KOPT-K1 (cell line): ENCODE data around the gene DDX1.

Experiments
- H3K27ac ChIP-seq: fragments of 200-600 bp; sonication (generic); 2 replicates; pipeline ENCODE4 v1.5.1; 2016; ENCODE audit warnings: antibody characterized with exemption, mild to moderate bottlenecking, low read depth, low read length; ENCODE audit not compliant: poor library complexity, severe bottlenecking
- H3K36me3 ChIP-seq: fragments of 200-600 bp; sonication (generic); 2 replicates; pipeline ENCODE4 v1.5.1; 2017; ENCODE audit warnings: antibody characterized with exemption, mild to moderate bottlenecking, low read length, moderate library complexity; ENCODE audit not compliant: insufficient read depth
- H3K9me3 ChIP-seq: fragments of 200-600 bp; sonication (generic); 2 replicates; pipeline ENCODE4 v1.5.1; 2017; ENCODE audit warnings: antibody characterized with exemption, low read length, mild to moderate bottlenecking; ENCODE audit not compliant: insufficient read depth, poor library complexity, severe bottlenecking

The DDX1 gene

GRCh38 chr2:15660491-15661294 is 69.0 kb downstream of the DDX1 start:
- H3K27ac ChIP-seq = no peak overlapping the region
- H3K9me3 ChIP-seq = no peaks in the 10 kb centered on the region

GRCh38 chr2:15661295-15661569 is 69.6 kb downstream of the DDX1 start:
- Histone ChIP-seq H3K36me3 (no peaks in the 10 kb centered on the region), H3K9me3 (no peaks in the 10 kb centered on the region), H3K27ac (no peak overlapping the region)

More at GRCh38 chr2:15660491-15661294, 69.0 kb downstream of the DDX1 start:
- no peaks in the 10 kb centered on the region for H3K36me3 ChIP-seq

- no peaks in the 10 kb centered on the region for H3K36me3 ChIP-seq
- no peak overlapping the region for H3K27ac ChIP-seq
- H3K9me3 ChIP-seq = no peaks in the 10 kb centered on the region
Measured at GRCh38 chr2:15662026-15662425, 70.4 kb downstream of the DDX1 start.

- H3K9me3 ChIP-seq = no peaks in the 10 kb centered on the region
- H3K27ac ChIP-seq = no peak overlapping the region
- H3K36me3 ChIP-seq = no peaks in the 10 kb centered on the region
Measured at GRCh38 chr2:15662579-15662978, 70.9 kb downstream of the DDX1 start.

DNA sequence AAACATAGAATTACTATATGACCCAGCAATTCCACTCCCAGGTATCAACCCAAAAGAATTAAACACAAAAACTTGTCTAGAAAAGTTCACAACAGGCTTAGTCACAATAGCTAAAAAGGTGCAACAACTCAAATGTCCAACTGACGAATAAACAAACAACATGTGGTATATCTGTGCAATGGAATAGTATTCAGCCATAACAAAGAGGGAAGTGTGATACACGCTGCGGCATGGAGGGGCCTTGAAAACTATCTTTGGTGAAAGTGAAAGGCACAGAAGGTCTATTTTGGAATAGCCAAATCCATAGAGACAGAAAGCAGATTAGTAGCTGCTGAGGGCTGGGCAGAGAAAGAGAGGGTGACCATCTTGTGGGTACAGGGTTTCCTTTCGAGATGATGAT is 72.1 kb downstream of the DDX1 start:
- Histone ChIP-seq H3K36me3 (no peaks in the 10 kb centered on the region), H3K9me3 (no peaks in the 10 kb centered on the region), H3K27ac (no peak overlapping the region)

GRCh38 chr2:15664273-15665066 is 72.8 kb downstream of the DDX1 start:
- Histone ChIP-seq H3K36me3 (no peaks in the 10 kb centered on the region), H3K9me3 (no peaks in the 10 kb centered on the region), H3K27ac (no peak overlapping the region)

GRCh38 chr2:15665067-15665942 is 73.6 kb downstream of the DDX1 start:
- H3K9me3 ChIP-seq = no peaks in the 10 kb centered on the region
- H3K36me3 ChIP-seq = no peaks in the 10 kb centered on the region
- no peak overlapping the region for H3K27ac ChIP-seq

- Histone ChIP-seq H3K27ac (no peak overlapping the region), H3K9me3 (no peaks in the 10 kb centered on the region), H3K36me3 (no peaks in the 10 kb centered on the region)
Measured at GRCh38 chr2:15665943-15666460, 74.3 kb downstream of the DDX1 start.

DNA sequence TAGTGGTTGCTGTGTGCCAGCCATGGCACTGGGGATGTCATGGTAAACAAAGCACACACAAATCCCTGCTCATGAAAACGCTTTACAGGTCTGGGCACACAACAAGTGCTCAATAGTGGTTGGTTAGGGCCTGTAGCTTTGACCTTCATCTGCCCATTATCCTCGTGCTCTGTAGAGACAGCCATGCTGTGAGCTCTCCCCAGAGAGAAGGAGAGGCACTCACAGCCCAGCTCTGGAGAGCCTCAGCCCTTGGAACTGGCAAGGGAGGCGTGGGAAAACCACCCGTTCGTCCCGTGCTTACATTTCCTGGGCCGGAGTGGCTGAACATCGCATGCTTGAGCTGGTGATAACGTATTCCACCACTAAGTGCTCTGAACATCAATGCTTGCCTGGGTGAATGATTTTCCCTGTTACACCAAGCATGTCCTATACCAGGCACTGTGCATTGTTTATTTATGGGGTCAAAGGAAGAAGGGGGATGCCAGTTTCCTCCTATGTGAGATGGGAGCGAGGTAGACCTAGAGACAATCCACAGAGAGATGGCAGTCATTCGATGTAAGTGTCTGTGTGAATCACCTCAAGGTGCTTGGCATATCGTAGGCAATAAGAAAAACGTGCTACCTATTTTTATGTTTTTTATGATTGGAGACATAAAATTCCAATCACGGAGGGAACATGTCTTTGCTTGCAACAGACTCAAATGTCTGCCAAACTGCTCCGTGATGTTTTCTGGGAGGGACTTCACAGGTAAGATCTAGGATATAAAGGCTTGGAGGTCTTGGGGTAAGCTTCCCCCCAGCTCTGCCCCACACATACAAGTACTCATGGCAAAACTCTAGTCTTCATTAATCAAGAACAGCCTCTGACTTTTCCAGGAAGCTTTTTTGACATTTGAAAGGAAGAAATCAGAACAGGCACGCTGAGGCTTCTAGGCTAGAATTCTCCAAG is 75.5 kb downstream of the DDX1 start:
- no peaks in the 10 kb centered on the region for H3K36me3 ChIP-seq
- H3K9me3 ChIP-seq = no peaks in the 10 kb centered on the region
- H3K27ac ChIP-seq = no peak overlapping the region

- H3K27ac ChIP-seq = no peak overlapping the region
- no peaks in the 10 kb centered on the region for H3K36me3 ChIP-seq
- H3K9me3 ChIP-seq = no peaks in the 10 kb centered on the region
Measured at GRCh38 chr2:15667809-15668556, 76.3 kb downstream of the DDX1 start.

DNA sequence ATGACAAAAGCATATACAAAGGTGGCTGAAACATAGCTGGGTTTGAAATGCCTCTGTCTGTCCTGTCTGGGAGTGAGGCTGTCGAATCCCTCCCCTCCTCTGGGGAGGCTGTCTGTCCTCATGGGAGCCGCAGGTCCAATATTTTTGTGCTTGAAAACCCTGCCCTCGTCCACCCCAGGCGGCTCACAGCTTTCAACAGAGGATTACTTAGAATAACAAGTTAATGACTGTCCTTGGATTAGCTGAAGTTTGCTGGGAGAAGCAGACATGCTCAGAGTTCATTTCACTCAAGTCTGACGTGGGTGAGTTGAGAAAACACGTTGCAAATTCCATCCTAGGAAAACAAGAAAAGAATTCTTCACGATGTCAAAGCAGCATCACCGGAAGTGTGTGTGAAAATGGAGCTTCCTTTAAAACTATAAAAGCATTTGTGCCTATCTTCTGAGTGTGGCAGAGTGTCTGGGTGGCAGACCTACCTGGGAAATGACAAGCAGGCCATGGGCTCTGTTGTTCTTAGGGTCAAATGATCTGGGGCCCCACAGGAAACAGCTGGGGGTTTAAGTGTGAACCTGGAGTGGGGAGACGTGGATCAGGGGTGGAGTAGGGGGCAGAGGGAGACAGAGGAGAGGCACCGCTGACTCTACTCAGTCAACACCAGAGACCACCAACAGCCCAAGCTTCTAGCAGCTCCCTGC is 77.1 kb downstream of the DDX1 start:
- H3K27ac ChIP-seq = no peak overlapping the region
- H3K36me3 ChIP-seq = no peaks in the 10 kb centered on the region
- H3K9me3 ChIP-seq = no peaks in the 10 kb centered on the region

- H3K27ac ChIP-seq = no peak overlapping the region
- H3K36me3 ChIP-seq = no peaks in the 10 kb centered on the region
- H3K9me3 ChIP-seq = no peaks in the 10 kb centered on the region
Measured at GRCh38 chr2:15669375-15669910, 77.8 kb downstream of the DDX1 start.

DNA sequence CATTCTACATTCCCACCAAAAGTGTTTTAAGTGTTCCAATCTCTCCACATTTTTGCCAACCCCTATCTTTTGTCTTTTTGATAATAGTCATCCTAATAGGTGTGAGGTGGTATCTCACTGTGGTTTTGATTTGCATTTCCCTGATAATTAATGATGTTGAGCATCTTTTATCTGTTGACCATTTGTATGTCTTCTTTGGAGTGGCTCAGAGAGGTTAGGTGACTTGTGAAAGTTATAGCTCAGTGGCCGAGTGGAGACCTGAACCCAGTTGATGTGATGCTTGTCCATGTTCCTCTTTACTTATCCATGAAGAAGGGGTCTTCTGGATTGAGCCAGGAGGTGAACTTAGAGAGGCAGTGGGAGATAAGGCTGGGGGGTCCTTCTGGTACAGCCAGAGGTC is 78.8 kb downstream of the DDX1 start:
- H3K27ac ChIP-seq = no peak overlapping the region
- no peaks in the 10 kb centered on the region for H3K9me3 ChIP-seq
- no peaks in the 10 kb centered on the region for H3K36me3 ChIP-seq
